Adrenal gland (tissue), 12 donors: ENCODE data around the gene TBXAS1. TPM values are rescaled to one million over a fixed set of nuclear protein-coding genes. Genes with fewer than 3 reads are reported as not detected.

Experiments
- DNase-seq, 7 donors: peaks; one replicate each; pipeline ENCODE4 v3.0.0-alpha.2; 2019 to 2020
- H3K27ac ChIP-seq, 5 donors: fragments of 200-600 bp; sonication (generic) in 4 of 5; 1 replicate in 3 of 5; 2 replicates in 2 of 5; pipeline versions ENCODE4 v1.5.1 to v1.8.0; 2016 to 2020; ENCODE audit warnings: mild to moderate bottlenecking in 1 of 5
- H3K27me3 ChIP-seq: fragments of 200-600 bp; 2 replicates; pipeline ENCODE4 v1.8.0; 2021
- H3K36me3 ChIP-seq, 2 donors: fragments of 200-600 bp; replicated peaks in 1 of 2; 1 replicate in 1 of 2; 2 replicates in 1 of 2; pipeline versions ENCODE4 v1.5.1 to v1.8.0; 2018 to 2022
- H3K4me1 ChIP-seq, 2 donors: fragments of 200-600 bp; replicated peaks in 1 of 2; 1 replicate in 1 of 2; 2 replicates in 1 of 2; pipeline versions ENCODE4 v1.5.1 to v1.8.0; 2018 to 2021
- H3K4me3 ChIP-seq, 4 donors: fragments of 200-600 bp; sonication (generic) in 3 of 4; one replicate each; pipeline ENCODE4 v1.5.1; 2016 to 2018
- H3K9me3 ChIP-seq, 3 donors: fragments of 200-600 bp; sonication (generic) in 1 of 3; replicated peaks in 1 of 3; 1 replicate in 2 of 3; 2 replicates in 1 of 3; pipeline versions ENCODE4 v1.5.1 to v1.8.0; 2016 to 2021
- CTCF ChIP-seq, 6 experiments: fragments of 450-650 bp in 4 of 6; fragments of 200-600 bp in 2 of 6; sonication (generic) in 1 of 6; IDR thresholded peaks; 1 replicate in 5 of 6; 2 replicates in 1 of 6; pipeline versions ENCODE4 v1.5.1 to v1.8.0; 2016 to 2021; ENCODE audit warnings: antibody characterized with exemption in 6 of 6, mild to moderate bottlenecking in 2 of 6, moderate library complexity in 1 of 6
- POLR2A ChIP-seq, 2 donors: fragments of 450-650 bp; IDR thresholded peaks; one replicate each; pipeline ENCODE4 v1.6.1; 2017; ENCODE audit warnings: antibody characterized with exemption in 2 of 2, mild to moderate bottlenecking in 2 of 2, moderate library complexity in 1 of 2
- WGBS, 4 donors: extraction: QIAGEN DNeasy Blood & Tissue Kit in 2 of 4; methylation state at CpG; one replicate each; pipeline versions ENCODE4 v1.1.5 to v1.1.7; 2013 to 2017; 5-methylcytosine and 5-hydroxymethylcytosine counted together
- intact Hi-C, 2 donors: fragments of 100-400 bp; cut with DNase I; formaldehyde crosslinking; loops; one replicate each; pipeline versions ENCODE4 v1.14.1 to v1.15.0; 2022 to 2023
- polyA plus RNA-seq, 3 donors: library from polyadenylated mRNA; stranded (reverse); fragments of 200-250 nt in 2 of 3; fragments of 350-450 nt in 1 of 3; fragmentation: Illumina TruSeq in 1 of 3; extraction: RNeasy Lipid Tissue Mini Kit (QIAGEN cat#74804) in 1 of 3; gene quantifications; one replicate each; pipeline ENCODE4 v1.2.3, GENCODE V29; 2013 to 2014
- total RNA-seq, 9 donors: library from RNA; depleted of rRNA in 4 of 9; stranded (reverse); fragments of >200 nt in 4 of 9; fragments of 120-200 nt in 1 of 9; fragmentation: NEBNext Ultra II Directional in 1 of 9; extraction: Animal tissue kit (Norgen Biotek cat#: 25700) in 1 of 9; gene quantifications; one replicate each; pipeline versions ENCODE4 v1.1.0 to v1.2.4, GENCODE V29; 2013 to 2023
- donor health status: healthy with polysubstance abuse.
- donor health status: Bipolar disorder and iron deficiency.
- donor health status: DM: yes; HTN: yes; CAD: no.
- donor health status: DM: no; HTN: no; CAD: no.
- donor health status: DM: no; HTN: no; CAD: no.
- donor health status: DM: yes; HTN: yes; CAD: no.

Gene TBXAS1
- total and polyA plus RNA-seq, 12 donors, result 9.0 to 87.0 (median 27.3) TPM

- 68 to 78% (median 76%) methylated on average over 10 to 11 of the region's 11 CpGs for WGBS, 4 donors
- intact Hi-C loops, result no loop called here
- no peaks in the 10 kb centered on the region for H3K36me3 ChIP-seq
- peak in 6 of 7 donors; percentile 46 to 75 (median 60) for DNase-seq
- peak overlapping the region in 1 of 4 donors; percentile 69 for H3K4me3 ChIP-seq
- TF ChIP-seq CTCF (IDR thresholded peaks at IDR 0.05) (no peak), POLR2A (IDR thresholded peaks at IDR 0.05) (no peak)
- peak overlapping the region in 3 of 5 donors; percentile 77 to 92 (median 89) for H3K27ac ChIP-seq
- H3K27me3 ChIP-seq, result no peaks in the 10 kb centered on the region
- H3K9me3 ChIP-seq, result no peaks in the 10 kb centered on the region
- peaks cover 10 to 26% of the 10 kb centered on the region in 2 donors for H3K4me1 ChIP-seq
Measured at GRCh38 chr7:140060788-140061606, 231.9 kb downstream of the TBXAS1 start.

- Histone ChIP-seq H3K27ac (peak overlapping the region in 3 of 5 donors; percentile 77 to 92 (median 89)), H3K27me3 (no peaks in the 10 kb centered on the region), H3K9me3 (peaks cover 0 to 5% (median 2%) of the 10 kb centered on the region in 3 donors), H3K4me1 (peaks cover 10 to 26% of the 10 kb centered on the region in 2 donors), H3K4me3 (peak overlapping the region in 1 of 4 donors; percentile 69), H3K36me3 (no peaks in the 10 kb centered on the region)
- peak in 1 of 7 donors; percentile 46 for DNase-seq
- intact Hi-C loops, result no loop called here
- TF ChIP-seq POLR2A (IDR thresholded peaks at IDR 0.05) (no peak), CTCF (IDR thresholded peaks at IDR 0.05) (no peak)
- WGBS, 4 donors, result 88 to 98% (median 95%) methylated on average over 2 of the region's 2 CpGs
Measured at GRCh38 chr7:140061607-140061930, 232.5 kb downstream of the TBXAS1 start.

- intact Hi-C loops, result no loop called here
- H3K4me3 ChIP-seq, result peak overlapping the region; percentile 44 to 82 (median 60)
- H3K36me3 ChIP-seq, result no peaks in the 10 kb centered on the region
- peaks cover 10 to 26% of the 10 kb centered on the region in 2 donors for H3K4me1 ChIP-seq
- H3K27ac ChIP-seq, result peak overlapping the region in 4 of 5 donors; percentile 77 to 92 (median 86)
- H3K27me3 ChIP-seq, result no peaks in the 10 kb centered on the region
- H3K9me3 ChIP-seq, result peaks cover 3 to 9% (median 7%) of the 10 kb centered on the region in 3 donors
- 1 to 16% (median 7%) methylated on average over 5 to 32 of the region's 32 CpGs for WGBS, 4 donors
- no peak for TF ChIP-seq POLR2A (IDR thresholded peaks at IDR 0.05)
- no peak for TF ChIP-seq CTCF (IDR thresholded peaks at IDR 0.05)
- DNase-seq, result peak in 3 of 7 donors; percentile 24 to 38 (median 30)
Measured at GRCh38 chr7:140062118-140062527, 233.1 kb downstream of the TBXAS1 start.

- peaks cover 5 to 13% (median 7%) of the 10 kb centered on the region in 3 donors for H3K9me3 ChIP-seq
- no peak for TF ChIP-seq CTCF (IDR thresholded peaks at IDR 0.05)
- TF ChIP-seq POLR2A (IDR thresholded peaks at IDR 0.05), result peak; percentile 31 to 48
- H3K27ac ChIP-seq, result peak within 1 kb of the TSS; percentile 73 to 92 (median 82)
- intact Hi-C loops, result no loop called here
- H3K4me1 ChIP-seq, result peaks cover 10 to 26% of the 10 kb centered on the region in 2 donors
- 0 to 2% (median 1%) methylated on average over 12 to 106 of the region's 106 CpGs for WGBS, 4 donors
- H3K36me3 ChIP-seq, result no peaks in the 10 kb centered on the region
- H3K27me3 ChIP-seq, result no peaks in the 10 kb centered on the region
- peak; percentile 84 to 91 (median 88) for DNase-seq
- H3K4me3 ChIP-seq, result peak within 1 kb of the TSS; percentile 44 to 82 (median 60)
Measured at GRCh38 chr7:140062528-140063299, 233.7 kb downstream of the TBXAS1 start, which contains the start of gene PARP12. TSS of gene PARP12 (minus strand) at chr7:140062951. CDS start at chr7:140062847, 104 bp downstream.
